Inferior parietal cortex (tissue), 1 donor: ENCODE data around the gene NDUFB5.
A peak's percentile ranks its signal among the peaks of the same experiment; 100 is the strongest.

Experiments used
- DNase-seq: peaks from one replicate; pipeline ENCODE4 v3.0.0-alpha.2; 2016; ENCODE audit errors: extremely low spot score

NDUFB5 gene

DNA sequence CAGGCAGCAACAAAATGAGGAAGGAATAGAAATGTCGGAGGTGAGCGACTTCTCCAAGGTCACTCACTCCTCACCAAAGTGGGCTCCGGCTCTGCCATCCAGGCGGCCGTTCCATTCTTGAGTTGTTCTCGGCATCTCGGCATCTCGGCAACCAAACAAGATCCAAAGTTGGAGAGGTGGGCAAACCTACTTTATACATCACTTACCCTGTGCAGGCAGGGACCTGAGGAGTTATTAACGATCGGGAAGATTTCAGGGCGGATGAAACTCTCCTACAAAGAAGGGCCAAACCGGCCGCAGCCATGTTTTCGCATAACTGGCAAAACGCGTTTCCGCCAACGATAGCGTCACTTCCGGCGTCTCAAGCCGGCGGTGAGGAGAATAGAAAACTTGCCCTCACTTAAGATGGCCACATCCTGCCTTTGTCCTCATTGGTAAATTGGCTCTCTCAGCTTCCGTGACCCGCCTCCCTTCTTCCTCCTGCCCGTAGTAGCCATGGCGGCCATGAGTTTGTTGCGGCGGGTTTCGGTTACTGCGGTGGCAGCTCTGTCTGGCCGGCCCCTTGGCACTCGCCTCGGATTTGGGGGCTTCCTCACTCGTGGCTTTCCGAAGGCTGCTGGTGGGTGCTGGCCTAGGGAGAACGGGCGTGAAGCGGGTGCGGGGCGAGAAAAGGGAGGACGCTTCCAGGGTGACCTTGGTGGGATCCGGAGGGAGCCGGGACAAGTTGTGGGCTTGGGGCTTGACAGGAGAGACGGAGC is at the start of gene NDUFB5, which contains the start of gene MRPL47:
Gene NDUFB5, plus strand, starts transcription at position 474 of the 758 bp plus-strand sequence. Its CDS starts 22 bp downstream, at position 496.
Gene MRPL47, minus strand, starts transcription at position 318 of the 758 bp plus-strand sequence. Its CDS starts 14 bp downstream, at position 304.
- peak; percentile 100 for DNase-seq

DNA sequence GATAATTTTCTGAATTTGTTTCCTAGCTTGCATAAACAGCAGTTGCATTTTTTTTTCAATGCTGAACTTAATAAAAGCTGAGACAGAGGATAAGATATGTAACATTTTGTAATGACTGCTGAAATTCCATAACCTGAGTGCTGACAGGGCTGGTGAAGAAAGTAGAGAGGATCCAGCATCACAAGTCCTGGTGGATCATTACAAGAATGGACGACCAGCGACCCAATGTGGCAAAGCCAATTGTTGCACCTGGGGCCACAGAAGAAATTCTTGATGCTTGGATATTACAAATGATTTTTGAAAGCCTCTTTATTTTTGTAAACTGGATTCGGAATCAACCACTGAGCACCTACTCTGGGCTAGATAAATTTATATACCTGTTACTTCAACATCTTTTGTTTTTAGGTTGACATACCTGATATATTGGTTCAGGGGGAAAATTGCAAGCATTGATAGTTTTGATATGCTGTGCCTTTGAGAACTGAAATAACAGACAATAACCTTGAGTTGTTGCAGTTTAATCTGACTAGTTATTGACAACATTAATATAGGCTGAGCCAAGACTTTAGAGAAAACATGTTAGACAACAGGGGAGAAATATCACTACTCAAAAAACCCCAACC is 45.7 kb upstream of the NDUFB5 start:
- DNase-seq = peak; percentile 80

DNA sequence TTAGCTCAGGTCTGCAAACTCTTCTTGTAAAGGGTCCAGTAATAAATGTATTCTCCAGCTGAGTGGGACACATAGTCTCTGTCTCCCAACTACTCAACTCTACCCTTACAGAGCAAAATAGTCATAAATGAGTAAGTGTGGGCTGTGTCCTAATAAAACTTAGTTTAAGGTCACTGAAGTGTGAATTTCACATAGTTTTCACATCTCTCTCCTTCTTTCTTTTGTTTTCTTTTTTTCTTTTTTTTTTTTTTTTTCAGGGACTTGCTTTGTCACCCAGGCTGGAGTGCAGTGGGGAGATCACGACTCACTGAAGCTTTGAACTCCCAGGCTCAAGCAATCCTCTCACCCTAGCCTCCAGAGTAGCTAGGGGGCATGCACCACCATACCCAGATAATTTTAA is 43.8 kb upstream of the NDUFB5 start:
- DNase-seq = no peak

DNA sequence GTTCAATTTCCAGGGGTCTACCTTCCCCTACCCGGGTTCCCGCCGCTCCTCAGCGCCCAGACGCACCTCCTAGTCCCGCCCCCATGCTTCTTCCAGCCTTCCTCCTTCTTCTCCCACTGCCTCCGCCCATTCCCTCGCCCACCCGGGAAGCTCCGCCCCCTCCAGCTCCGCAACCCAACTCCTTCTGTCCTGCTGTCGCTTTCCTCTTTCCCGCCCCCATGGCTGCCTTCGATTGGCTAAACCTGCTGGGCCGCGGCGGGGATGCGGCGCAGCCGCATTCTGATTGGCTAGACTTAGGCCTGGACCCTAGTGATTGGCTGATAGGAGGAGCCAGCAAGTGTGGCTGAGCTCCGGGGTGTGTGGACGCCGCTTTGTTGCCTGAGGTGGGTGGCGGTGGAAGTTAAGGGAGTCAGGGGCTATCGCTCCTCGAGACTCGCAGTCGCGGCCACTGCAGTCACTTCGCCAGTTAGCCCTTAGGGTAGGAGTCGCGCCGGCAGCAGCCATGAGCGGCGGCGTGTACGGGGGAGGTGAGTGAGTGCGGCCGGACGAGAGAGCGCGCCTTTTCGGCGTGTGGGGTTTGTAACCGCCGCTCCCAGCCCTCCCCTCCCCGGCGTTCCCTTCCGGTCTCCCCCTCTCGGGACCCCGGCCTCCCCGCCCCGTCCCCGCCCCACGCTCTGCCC is 41.9 kb upstream of the NDUFB5 start, which contains the start of gene ACTL6A:
Gene ACTL6A, plus strand, starts transcription at position 336 of the 680 bp plus-strand sequence. Its CDS starts 167 bp downstream, at position 503.
- DNase-seq = peak; percentile 99

- peak; percentile 24 for DNase-seq
These were observed 41.3 kb upstream of the NDUFB5 start for GRCh38 chr3:179563271-179563783.

GRCh38 chr3:179565496-179565895 is 39.1 kb upstream of the NDUFB5 start:
- no peak for DNase-seq

GRCh38 chr3:179580992-179581391 is 23.6 kb upstream of the NDUFB5 start:
- DNase-seq = no peak

GRCh38 chr3:179589143-179589542 is 15.5 kb upstream of the NDUFB5 start:
- DNase-seq = no peak

- no peak for DNase-seq
These were observed 13.9 kb upstream of the NDUFB5 start for GRCh38 chr3:179590669-179591068.

- no peak for DNase-seq
These were observed 13.3 kb upstream of the NDUFB5 start for GRCh38 chr3:179591313-179591712.

GRCh38 chr3:179599531-179599930 is 5.1 kb upstream of the NDUFB5 start:
- DNase-seq = no peak

DNA sequence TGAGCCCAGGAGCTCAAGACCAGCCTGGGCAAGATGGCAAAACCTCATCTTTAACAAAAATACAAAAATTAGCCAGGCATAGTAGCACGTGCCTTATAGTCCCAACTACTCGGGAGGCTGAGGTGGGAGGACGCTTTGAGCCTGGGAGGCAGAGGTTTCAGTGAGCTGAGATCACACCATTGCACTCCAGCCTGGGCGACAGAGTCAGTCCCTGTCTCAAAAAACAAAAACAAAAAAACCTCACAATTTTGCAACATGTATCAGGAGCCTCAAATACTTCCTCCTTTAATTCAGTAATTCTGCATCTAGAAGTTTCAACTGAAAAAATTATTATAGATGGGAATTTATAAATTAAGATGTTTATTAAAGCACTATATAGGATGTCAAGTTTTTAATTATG is 1.3 kb upstream of the NDUFB5 start:
- DNase-seq = no peak

DNA sequence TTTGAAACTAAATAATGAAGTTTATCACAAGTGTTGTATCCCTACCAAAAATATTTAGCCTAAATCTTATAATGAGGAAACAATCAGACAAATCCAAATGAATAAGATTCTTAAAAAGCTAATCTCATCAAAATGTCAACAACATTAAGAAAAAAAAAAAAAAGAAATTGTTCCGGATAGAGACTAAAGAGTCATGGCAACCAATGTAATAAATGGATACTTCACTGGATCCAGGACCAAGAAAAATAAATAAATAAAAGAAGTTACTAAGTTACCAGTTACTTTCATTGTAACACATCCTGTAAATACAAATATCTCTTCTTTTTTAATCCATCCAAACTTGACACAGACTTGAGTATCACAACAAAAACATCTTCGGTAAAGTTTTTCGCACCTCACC is 763 bp upstream of the NDUFB5 start:
- DNase-seq = peak; percentile 8

- DNase-seq = no peak
These were observed 2.0 kb downstream of the NDUFB5 start for GRCh38 chr3:179606534-179607085.

GRCh38 chr3:179608931-179609720 is 4.5 kb downstream of the NDUFB5 start:
- DNase-seq = no peak

DNA sequence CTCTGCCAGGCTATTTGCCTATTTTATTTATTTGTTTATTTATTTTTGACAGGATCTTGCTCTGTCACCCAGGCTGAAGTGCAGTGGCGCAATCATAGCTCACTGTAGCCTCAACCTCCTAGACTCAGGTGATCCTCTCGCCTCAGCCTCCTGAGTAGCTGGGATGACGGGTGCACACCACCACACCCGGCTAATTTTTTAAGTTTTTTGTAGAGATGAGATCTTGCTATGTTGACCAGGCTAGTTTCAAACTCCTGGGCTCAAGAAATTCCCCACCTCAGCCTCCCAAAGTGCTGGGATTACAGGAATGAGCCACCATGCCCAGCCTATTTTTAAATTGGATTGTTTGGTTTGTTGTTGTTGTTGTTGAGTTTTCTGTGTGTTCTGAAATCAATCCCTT is 5.5 kb downstream of the NDUFB5 start:
- no peak for DNase-seq

DNA sequence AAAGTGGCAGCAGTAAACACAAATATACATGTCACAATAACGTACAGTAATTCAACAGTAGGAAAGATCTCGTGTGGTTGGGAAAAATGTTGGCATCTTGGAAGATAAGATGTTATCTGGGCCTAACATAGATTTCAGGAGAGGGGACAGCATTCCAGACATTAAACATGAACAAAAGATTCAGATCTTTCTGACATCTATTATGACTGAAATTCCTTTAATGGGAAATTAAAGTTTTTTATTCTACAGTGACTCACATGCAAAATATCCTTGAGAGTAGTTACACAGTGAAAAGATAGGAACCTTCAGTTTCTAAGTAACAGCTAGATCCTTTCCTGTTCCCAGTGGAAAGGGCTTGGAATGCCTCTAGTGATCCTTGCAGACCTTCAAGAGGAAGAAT is 9.2 kb downstream of the NDUFB5 start:
- no peak for DNase-seq

DNA sequence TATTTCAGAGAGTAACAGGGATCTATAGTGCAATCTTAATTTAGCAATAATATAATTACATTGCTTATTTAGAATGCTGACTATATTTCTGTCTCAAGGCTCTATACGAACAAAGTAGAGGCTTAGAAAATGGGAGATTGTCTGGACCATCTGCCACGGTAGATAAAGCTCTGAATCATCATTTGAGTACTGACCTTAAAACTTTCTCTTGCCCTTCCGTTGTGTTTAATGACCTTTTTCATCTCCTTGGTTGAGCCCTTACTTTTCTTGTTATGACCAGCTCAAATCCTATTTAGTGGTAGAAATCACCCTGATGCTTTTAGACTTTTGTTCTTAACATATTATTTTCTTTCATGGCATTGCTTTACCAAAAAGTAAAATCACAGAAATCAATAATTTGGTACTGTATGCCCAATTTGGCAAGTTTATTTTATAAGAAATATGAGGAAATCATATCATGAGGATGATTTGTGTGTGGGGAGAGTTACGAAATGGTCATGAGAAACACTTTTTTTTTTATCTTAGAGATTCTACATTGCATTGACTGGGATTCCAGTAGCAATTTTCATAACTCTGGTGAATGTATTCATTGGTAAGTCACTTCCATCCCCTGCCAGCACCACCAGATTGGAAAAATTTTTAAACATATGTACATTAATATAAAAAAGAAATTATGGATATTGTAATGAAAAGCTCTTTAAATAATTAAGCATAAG is 11.0 kb downstream of the NDUFB5 start:
- DNase-seq = no peak

DNA sequence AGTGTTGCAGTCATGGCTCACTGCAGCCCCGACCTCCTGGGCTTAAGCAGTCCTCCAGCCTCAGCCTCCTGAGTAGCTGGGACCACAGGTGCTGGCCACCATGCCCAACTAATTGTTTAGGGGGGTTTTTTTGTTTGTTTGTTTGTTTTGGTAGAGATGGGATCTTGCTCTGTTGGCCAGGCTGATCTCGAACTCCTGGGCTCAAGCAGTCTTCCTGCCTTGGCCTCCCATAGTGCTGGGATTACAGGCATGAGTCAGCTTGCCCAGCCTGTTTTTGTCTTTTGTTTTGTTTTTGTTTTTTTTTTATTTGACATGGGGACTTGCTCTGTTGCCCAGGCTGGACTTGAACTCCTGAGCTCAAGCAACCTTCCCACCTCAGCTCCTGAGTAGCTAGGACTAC is 17.4 kb downstream of the NDUFB5 start:
- no peak for DNase-seq

GRCh38 chr3:179624451-179624850 is 19.9 kb downstream of the NDUFB5 start:
- no peak for DNase-seq
